GM21723 (cell line): ENCODE measurements around the gene IPMK.
"Not testable (repeated sequence)": the region's sequence is repeated elsewhere in the genome, so short reads cannot be mapped to it uniquely, and the experiment has no call there.

Experiments used
- ATAC-seq: cut with Tn5 transposase; IDR thresholded peaks from one replicate; pipeline ENCODE4 v1.9.1; 2021; ENCODE audit warnings: mild to moderate bottlenecking, moderate library complexity; ENCODE audit not compliant: unreplicated experiment

Gene IPMK

DNA sequence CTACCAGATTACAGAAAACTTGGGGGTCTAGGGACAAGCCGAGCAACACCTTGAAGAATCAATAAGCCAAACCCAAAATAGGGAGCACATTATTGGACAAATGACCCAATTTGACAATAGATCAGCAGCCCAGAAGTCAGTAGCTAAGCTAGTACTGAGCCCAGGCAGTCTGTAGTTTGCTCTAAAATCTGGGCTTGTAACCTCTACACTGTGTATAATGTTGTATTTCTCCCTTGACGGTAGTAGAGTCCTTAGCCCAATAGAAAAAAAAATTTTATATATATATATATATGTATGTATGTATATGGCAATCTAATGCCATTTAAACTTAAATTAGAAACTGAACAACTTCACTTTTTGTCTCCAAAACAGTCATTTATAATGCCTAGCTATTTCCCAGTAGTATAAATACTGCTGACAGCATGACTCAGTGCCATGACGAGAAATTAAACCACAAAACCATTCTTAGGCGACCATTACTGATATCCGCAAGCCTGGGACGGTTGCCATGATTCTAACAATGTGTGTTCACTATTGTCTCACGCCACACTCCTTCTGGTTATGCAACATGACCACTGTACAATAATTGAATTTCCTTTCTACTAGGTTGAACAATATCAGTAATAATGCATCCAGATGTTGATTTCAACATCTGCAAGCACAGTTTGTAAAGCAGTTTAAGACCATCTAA, 110.5 kb downstream of the IPMK start:
- no peak for ATAC-seq

GRCh38 chr10:58155941-58156340, 111.8 kb downstream of the IPMK start:
- ATAC-seq = not testable (repeated sequence)

- ATAC-seq = no peak
These were observed 113.9 kb downstream of the IPMK start for GRCh38 chr10:58153751-58154150.

DNA sequence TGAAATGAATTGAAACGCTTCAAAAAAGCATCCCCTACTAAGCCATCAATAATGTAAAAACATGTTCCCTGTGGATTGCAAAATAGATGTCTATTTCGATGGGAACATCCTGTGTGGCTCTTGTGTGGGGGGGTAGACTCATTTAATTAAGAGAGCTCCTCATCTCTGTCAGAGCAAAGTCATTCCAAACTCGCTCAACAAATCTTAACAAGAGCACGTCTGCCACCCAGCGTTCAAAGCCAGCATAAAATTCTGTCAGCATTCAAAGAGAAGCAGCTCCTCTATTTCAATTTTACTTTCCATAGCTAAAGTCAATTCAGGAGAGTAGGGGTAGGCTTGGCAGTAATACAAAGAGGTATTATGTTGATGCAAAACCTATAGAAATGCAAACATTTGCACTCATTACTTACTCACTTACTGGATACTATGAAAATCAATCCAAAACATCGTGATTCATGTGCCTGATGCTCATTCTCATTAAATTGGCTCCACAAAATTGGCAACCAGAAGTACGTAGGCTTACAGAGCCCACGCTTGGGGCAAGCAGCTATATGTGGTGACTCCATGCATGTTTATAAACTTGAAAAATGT, 114.9 kb downstream of the IPMK start:
- ATAC-seq = peak; percentile 62

- ATAC-seq = no peak
These were observed 117.4 kb downstream of the IPMK start for GRCh38 chr10:58150290-58150689.

GRCh38 chr10:58143944-58144343, 123.8 kb downstream of the IPMK start:
- ATAC-seq = no peak
